IMR-90 (cell line): ENCODE data around the gene PHKB. TPM values are rescaled to one million over a fixed set of nuclear protein-coding genes. Genes with fewer than 3 reads are reported as not detected.

Experiments
- ATAC-seq: fragments of 200-7000 bp; cut with Tn5 transposase; 2 replicates; pipeline ENCODE4 v1.9.1; 2020; ENCODE audit warnings: low read depth, mild to moderate bottlenecking, moderate library complexity
- BruUV-seq: library from RNA; stranded (reverse); fragments of 400-500 nt; replicated peaks from 2 replicates; lab custom pipeline; 2021; lab: Mats Ljungman, UMichigan
- CTCF ChIA-PET: fragments of 300-600 bp; formaldehyde crosslinking; extraction: SDS; loops from one replicate; lab custom pipeline; 2021; ENCODE audit warnings: antibody characterized with exemption; lab: Yijun Ruan, JAX
- POLR2A ChIA-PET: fragments of 300-600 bp; sonication (Branson Sonifier 250); formaldehyde crosslinking; loops from one replicate; lab custom pipeline; 2022; ENCODE audit warnings: antibody characterized with exemption; ENCODE audit not compliant: unreplicated experiment; lab: Charles Lee
- DNase-seq: peaks from one replicate; pipeline ENCODE4 v3.0.0; 2013
- H2AFZ ChIP-seq: replicated peaks from 2 replicates; pipeline ENCODE3; 2013; ENCODE audit warnings: low read length, mild to moderate bottlenecking; ENCODE audit not compliant: poor library complexity
- H2AK5ac ChIP-seq: 2 replicates; pipeline ENCODE4 v1.6.1; 2013; ENCODE audit warnings: low read depth, low read length, inconsistent platforms
- H2AK9ac ChIP-seq: replicated peaks from 2 replicates; pipeline ENCODE3; 2013; ENCODE audit warnings: mild to moderate bottlenecking, low read depth, low read length, moderate library complexity; ENCODE audit not compliant: poor library complexity
- H2BK120ac ChIP-seq: 2 replicates; pipeline ENCODE4 v1.6.1; 2013; ENCODE audit warnings: low read depth, low read length, inconsistent platforms
- H2BK15ac ChIP-seq: 3 replicates; pipeline ENCODE4 v1.6.1; 2013; ENCODE audit warnings: low read depth, low read length, inconsistent platforms
- H2BK20ac ChIP-seq: 2 replicates; pipeline ENCODE4 v1.6.1; 2013; ENCODE audit warnings: low read depth, mild to moderate bottlenecking, inconsistent platforms, low read length, moderate library complexity
- H2BK5ac ChIP-seq: 2 replicates; pipeline ENCODE4 v1.6.1; 2013; ENCODE audit warnings: mild to moderate bottlenecking, low read depth, low read length, inconsistent platforms; ENCODE audit not compliant: poor library complexity, severe bottlenecking
- H3K14ac ChIP-seq: replicated peaks from 2 replicates; pipeline ENCODE4 v1.6.1; 2013; ENCODE audit warnings: low read depth, low read length, inconsistent platforms
- H3K18ac ChIP-seq: 2 replicates; pipeline ENCODE4 v1.6.1; 2013; ENCODE audit warnings: low read depth, low read length, control low read depth
- H3K23ac ChIP-seq: 2 replicates; pipeline ENCODE4 v1.6.1; 2013; ENCODE audit warnings: low read depth, low read length, inconsistent platforms
- H3K27ac ChIP-seq: 2 replicates; pipeline ENCODE4 v1.5.1; 2013; ENCODE audit warnings: mild to moderate bottlenecking, control low read depth, low read length; ENCODE audit not compliant: insufficient read depth
- H3K27me3 ChIP-seq: 2 replicates; pipeline ENCODE4 v1.6.1; 2013; ENCODE audit warnings: low read length; ENCODE audit not compliant: control insufficient read depth, insufficient read depth
- H3K36me3 ChIP-seq: 2 replicates; pipeline ENCODE4 v1.6.1; 2013; ENCODE audit warnings: low read length, mixed read lengths; ENCODE audit not compliant: control insufficient read depth, insufficient read depth
- H3K4ac ChIP-seq: 2 replicates; pipeline ENCODE4 v1.6.1; 2013; ENCODE audit warnings: low read depth, low read length, inconsistent platforms
- H3K4me1 ChIP-seq: 2 replicates; pipeline ENCODE4 v1.6.1; 2013; ENCODE audit warnings: low read length, mixed read lengths; ENCODE audit not compliant: control insufficient read depth, insufficient read depth
- H3K4me2 ChIP-seq: 2 replicates; pipeline ENCODE4 v1.6.1; 2013; ENCODE audit warnings: low read depth, mild to moderate bottlenecking, control low read depth, low read length, moderate library complexity
- H3K4me3 ChIP-seq: 2 replicates; pipeline ENCODE4 v1.5.1; 2013; ENCODE audit warnings: low read depth, mild to moderate bottlenecking, control low read depth, low read length, moderate library complexity; ENCODE audit not compliant: insufficient read depth
- H3K56ac ChIP-seq: 2 replicates; pipeline ENCODE4 v1.6.1; 2013; ENCODE audit warnings: low read length, inconsistent platforms; ENCODE audit not compliant: insufficient read depth; ENCODE audit errors: extremely low read depth
- H3K79me1 ChIP-seq, 2 experiments: 2 replicates each; pipeline ENCODE4 v1.6.1; 2013; ENCODE audit warnings: low read length in 2 of 2, inconsistent platforms in 1 of 2, low read depth in 1 of 2
- H3K9ac ChIP-seq: 2 replicates; pipeline ENCODE4 v1.6.1; 2013; ENCODE audit warnings: low read depth, low read length, control low read depth
- H3K9me1 ChIP-seq: 2 replicates; pipeline ENCODE4 v1.6.1; 2013; ENCODE audit warnings: low read length, inconsistent platforms; ENCODE audit not compliant: insufficient read depth
- H3K9me3 ChIP-seq: 2 replicates; pipeline ENCODE4 v1.6.1; 2013; ENCODE audit warnings: low read length; ENCODE audit not compliant: control insufficient read depth, insufficient read depth
- H4K20me1 ChIP-seq: 2 replicates; pipeline ENCODE4 v1.6.1; 2013; ENCODE audit warnings: low read length, inconsistent platforms; ENCODE audit not compliant: insufficient read depth
- H4K5ac ChIP-seq: 2 replicates; pipeline ENCODE4 v1.6.1; 2013; ENCODE audit warnings: mild to moderate bottlenecking, low read depth, low read length, control low read depth
- H4K8ac ChIP-seq, 2 experiments: 2 replicates each; pipeline ENCODE4 v1.6.1; 2013; ENCODE audit warnings: low read depth in 2 of 2, low read length in 2 of 2, control low read depth in 1 of 2, inconsistent platforms in 1 of 2
- H4K91ac ChIP-seq: 2 replicates; pipeline ENCODE4 v1.6.1; 2013; ENCODE audit warnings: low read depth, low read length, inconsistent platforms; ENCODE audit not compliant: insufficient read depth
- MXI1 ChIP-seq: IDR thresholded peaks from 2 replicates; pipeline ENCODE4 v1.6.1; 2012; ENCODE audit warnings: low read depth, mild to moderate bottlenecking, low read length, moderate library complexity, borderline replicate concordance
- WGBS, 2 experiments: methylation state at CpG; one replicate each; pipeline versions ENCODE4 v1.1.5 to v1.1.7; 2013; ENCODE audit warnings: missing lambda C conversion rate in 2 of 2; ENCODE audit not compliant: insufficient read length in 1 of 2; ENCODE audit errors: extremely low coverage in 2 of 2; 5-methylcytosine and 5-hydroxymethylcytosine counted together
- dilution Hi-C: fragments of 300-500 bp; cut with HindIII; formaldehyde crosslinking; loops from one replicate; pipeline ENCODE4 v1.14.3; 2018; ENCODE audit warnings: low sequenced_read_pairs; ENCODE audit not compliant: unreplicated experiment
- in situ Hi-C: fragments of 300-500 bp; cut with MboI; formaldehyde crosslinking; loops from 3 replicates; pipeline ENCODE4 v1.14.3; 2019; ENCODE audit warnings: low sequenced_read_pairs, inconsistent platforms, mixed read lengths
- intact Hi-C: fragments of 100-400 bp; cut with micrococcal nuclease; formaldehyde crosslinking; loops from 2 replicates; pipeline ENCODE4 v1.10.0; 2022
- polyA plus RNA-seq, 3 experiments: library from polyadenylated mRNA; depleted of rRNA; stranded (reverse); fragments of >200 nt; gene quantifications; 2 replicates each; pipeline ENCODE4 v1.2.3, GENCODE V29; 2012; ENCODE audit warnings: low replicate concordance in 1 of 3
- total RNA-seq: library from RNA; depleted of rRNA; stranded (reverse); fragments of >200 nt; gene quantifications from 2 replicates; pipeline ENCODE4 v1.2.3, GENCODE V29; 2012

The PHKB gene
- total and polyA plus RNA-seq, 2 of the 4 experiments (the other 2 are of a cell fraction) = 24.2 to 58.6 TPM

DNA sequence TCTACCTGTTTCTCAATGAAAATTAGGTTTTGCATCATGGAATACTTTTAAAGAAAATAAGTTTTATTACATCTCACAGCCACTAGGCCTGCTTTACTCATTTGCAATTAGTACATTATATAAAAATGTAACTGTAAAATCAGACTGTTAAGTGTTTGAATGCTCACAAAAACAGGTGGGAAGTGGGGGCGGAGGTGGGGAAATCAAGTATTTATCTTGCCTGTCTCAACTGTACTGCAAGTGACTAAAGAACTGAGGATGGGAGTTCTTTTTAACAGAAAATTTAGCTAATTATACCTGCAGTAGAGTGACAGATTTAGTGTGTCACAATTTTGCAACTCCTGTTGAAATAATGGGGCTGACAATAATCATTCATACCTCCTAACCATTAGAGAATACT is 34.3 kb upstream of the PHKB start:
- CTCF ChIA-PET = no interaction called here
- H3K18ac ChIP-seq = no peak overlapping the region
- ATAC-seq = no peak

More for the DNA sequence above, 34.3 kb upstream of the PHKB start:
- Histone ChIP-seq H3K23ac (no peak overlapping the region), H4K91ac (no peak overlapping the region), H3K36me3 (peaks cover 15% of the 10 kb centered on the region), H3K56ac (no peak overlapping the region), H3K4ac (no peak overlapping the region), H2BK15ac (no peak overlapping the region), H3K79me1 (peaks cover 0 to under 1% of the 10 kb centered on the region in 2 experiments; a peak in 2 of 4 replicates), H3K4me3 (no peak overlapping the region), H3K9me1 (no peaks in the 10 kb centered on the region), H3K4me2 (no peak overlapping the region), H3K9ac (no peak overlapping the region), H2BK20ac (no peak overlapping the region), H2BK5ac (no peak overlapping the region), H2AFZ (no peak overlapping the region), H3K4me1 (no peaks in the 10 kb centered on the region), H3K14ac (no peak overlapping the region), H2AK5ac (no peak overlapping the region), H2BK120ac (no peak overlapping the region), H3K27ac (no peak overlapping the region), H4K8ac (no peak overlapping the region), H3K9me3 (no peaks in the 10 kb centered on the region; the same call in 1 of the 2 replicates), H4K20me1 (no peaks in the 10 kb centered on the region), H4K5ac (no peak overlapping the region), H3K27me3 (no peaks in the 10 kb centered on the region), H2AK9ac (no peak overlapping the region)
- no peak for DNase-seq
- POLR2A ChIA-PET = no interaction called here
- BruUV-seq = no TSS peak
- intact Hi-C loops (no loop called here), in situ Hi-C loops (no loop called here), dilution Hi-C loops (no loop called here)
- no peak for TF ChIP-seq MXI1
- no CpG with 5 or more reads among the region's 1 CpG for WGBS, 2 experiments
